K562 (cell line): Measurements from ENCODE around the gene GJC2. TPM values are rescaled to one million over a fixed set of nuclear protein-coding genes. Genes with fewer than 3 reads are reported as not detected.

Experiments
- ARID3B ChIP-seq: fragments of 250-450 bp; sonication (Bioruptor Pico); IDR thresholded peaks from 2 replicates; pipeline ENCODE4 v1.4.0; 2020; ENCODE audit warnings: borderline replicate concordance
- BCL6 ChIP-seq: fragments of 250-450 bp; sonication (Bioruptor Pico); IDR thresholded peaks from 2 replicates; pipeline ENCODE4 v1.4.0; 2020
- CCNT2 ChIP-seq: IDR thresholded peaks from 2 replicates; pipeline ENCODE4 v1.6.1; 2011; ENCODE audit warnings: borderline replicate concordance, low read depth, mild to moderate bottlenecking, moderate library complexity, mixed read lengths, low read length; ENCODE audit not compliant: insufficient read length; ENCODE audit errors: extremely low read depth
- CEBPB ChIP-seq: fragments of 450-650 bp; IDR thresholded peaks from 2 replicates; pipeline ENCODE4 v1.6.1; 2016; ENCODE audit warnings: missing genetic modification characterization, missing compliant biosample characterization
- ESRRA ChIP-seq: fragments of 450-650 bp; IDR thresholded peaks from 2 replicates; pipeline ENCODE4 v1.6.1; 2014; ENCODE audit warnings: low read depth, mild to moderate bottlenecking, moderate library complexity, borderline replicate concordance
- EZH2 ChIP-seq: IDR thresholded peaks from 2 replicates; pipeline ENCODE4 v1.6.1; 2012; ENCODE audit warnings: low read depth, mild to moderate bottlenecking, inconsistent platforms, low read length, borderline replicate concordance
- MCM7 ChIP-seq, 2 experiments: fragments of 450-650 bp; IDR thresholded peaks; 2 replicates each; pipeline ENCODE4 v1.6.1; 2016 to 2018
- NCOA2 ChIP-seq, 2 experiments: fragments of 450-650 bp; IDR thresholded peaks; 2 replicates each; pipeline ENCODE4 v1.6.1; 2018; ENCODE audit warnings: mild to moderate bottlenecking in 2 of 2, moderate library complexity in 1 of 2; ENCODE audit not compliant: partially characterized antibody in 2 of 2
- PKNOX1 ChIP-seq: fragments of 450-650 bp; IDR thresholded peaks from 2 replicates; pipeline ENCODE4 v1.6.1; 2016
- POLR2H ChIP-seq: IDR thresholded peaks from 2 replicates; pipeline ENCODE4 v1.6.1; 2016; ENCODE audit warnings: missing genetic modification characterization, low read depth, mild to moderate bottlenecking, control low read depth, missing compliant biosample characterization, moderate library complexity
- RBM15 ChIP-seq: fragments of 200-400 bp; formaldehyde crosslinking; IDR thresholded peaks from 2 replicates; pipeline ENCODE4 v1.6.1; 2018; ENCODE audit warnings: mild to moderate bottlenecking, low read length, moderate library complexity; ENCODE audit not compliant: insufficient read depth
- SP1 ChIP-seq: sonication (generic); formaldehyde crosslinking; IDR thresholded peaks from 2 replicates; pipeline ENCODE4 v1.8.1; 2022; ENCODE audit warnings: mild to moderate bottlenecking, missing genetic modification reagents
- SUPT5H ChIP-seq: fragments of 450-650 bp; IDR thresholded peaks from 2 replicates; pipeline ENCODE4 v1.6.1; 2016
- TRIM24 ChIP-seq, 2 experiments: fragments of 450-650 bp; IDR thresholded peaks; 2 replicates each; pipeline ENCODE4 v1.6.1; 2016
- ZNF121 ChIP-seq: sonication (generic); formaldehyde crosslinking; conservative IDR thresholded peaks from 2 replicates; pipeline ENCODE4 v1.8.0; 2022; ENCODE audit warnings: missing genetic modification reagents
- ZNF184 ChIP-seq: sonication (generic); formaldehyde crosslinking; IDR thresholded peaks from 2 replicates; pipeline ENCODE4 v1.5.0; 2020; ENCODE audit warnings: missing genetic modification reagents
- ZNF316 ChIP-seq: fragments of 450-650 bp; IDR thresholded peaks from 2 replicates; pipeline ENCODE4 v1.6.1; 2016
- ZNF324 ChIP-seq: fragments of 250-450 bp; sonication (Bioruptor Pico); IDR thresholded peaks from 2 replicates; pipeline ENCODE4 v1.4.0; 2020; ENCODE audit warnings: mild to moderate bottlenecking
- ZNF444 ChIP-seq: fragments of 250-450 bp; sonication (Bioruptor Pico); IDR thresholded peaks from 2 replicates; pipeline ENCODE4 v1.4.0; 2020; ENCODE audit warnings: mild to moderate bottlenecking, moderate library complexity
- ZNF589 ChIP-seq: fragments of 200-800 bp; sonication (Bioruptor generic); IDR thresholded peaks from 2 replicates; pipeline ENCODE4 v1.6.1; 2016; ENCODE audit warnings: low read depth, missing genetic modification characterization, missing compliant biosample characterization
- ZNF592 ChIP-seq: fragments of 450-650 bp; IDR thresholded peaks from 2 replicates; pipeline ENCODE4 v1.6.1; 2017; ENCODE audit warnings: antibody characterized with exemption, mild to moderate bottlenecking
- ZNF740 ChIP-seq, 3 experiments: fragments of 200-800 bp in 1 of 3; sonication (Bioruptor generic) in 1 of 3; sonication (generic) in 1 of 3; formaldehyde crosslinking in 1 of 3; IDR thresholded peaks; 2 replicates each; pipeline versions ENCODE4 v1.6.1 to v1.8.0; 2016 to 2022; ENCODE audit warnings: mild to moderate bottlenecking in 2 of 3, missing compliant biosample characterization in 2 of 3, missing genetic modification characterization in 2 of 3, missing genetic modification reagents in 1 of 3
- polyA plus RNA-seq, 8 experiments: library from polyadenylated mRNA; depleted of rRNA in 4 of 8; stranded (reverse) in 5 of 8; unstranded in 3 of 8; fragments of >200 nt; fragmentation: Nextera tagmentation in 2 of 8; fragmentation: Illumina TruSeq in 1 of 8; extraction: Ambion mirVana in 2 of 8; extraction: Trizol in 1 of 8; gene quantifications; 2 replicates each; pipeline versions ENCODE4 v1.2.1 to v1.2.3, GENCODE V29; 2011 to 2014; ENCODE audit warnings: inconsistent platforms in 1 of 8, missing spikeins in 1 of 8
- total RNA-seq, 7 experiments: library from RNA; depleted of rRNA in 6 of 7; stranded (reverse); fragments of >200 nt in 6 of 7; fragmentation: Illumina TruSeq in 2 of 7; extraction: Trizol in 2 of 7; gene quantifications; 2 replicates each; pipeline versions ENCODE4 v1.2.1 to v1.2.3, GENCODE V29; 2011 to 2021; ENCODE audit warnings: low replicate concordance in 1 of 7

The GJC2 gene
- total and polyA plus RNA-seq, 9 of the 15 experiments (the other 6 are each of a cell fraction or from before 2014, with no cell fraction given): 0.03 to 0.62 (median 0.11) TPM; not detected in 2

- TF ChIP-seq PKNOX1 (no peak), ZNF589 (CRISPR knock-in tag) (no peak), CEBPB (tag) (no peak), BCL6 (CRISPR knock-in tag) (no peak), ZNF740 (CRISPR knock-in tag; IDR thresholded peaks at IDR 0.05) (no peak), ZNF740 (tag; IDR thresholded peaks at IDR 0.05) (no peak), CCNT2 (no peak), ZNF592 (no peak; the same call in 1 of the 2 replicates), EZH2 (no peak), ZNF444 (no peak), RBM15 (no peak), ZNF121 (CRISPR knock-in tag) (no peak), ESRRA (no peak), ZNF184 (CRISPR knock-in tag) (no peak), ZNF324 (CRISPR knock-in tag) (0 out of 2 replicates have a peak, but pooled peaks have one; percentile 14), MCM7 (IDR thresholded peaks at IDR 0.05) (no peak), POLR2H (peak; percentile 84), SP1 (CRISPR knock-in tag) (no peak), ARID3B (CRISPR knock-in tag) (no peak), ZNF316 (peak; percentile 16; the same call in 1 of the 2 replicates), NCOA2 (IDR thresholded peaks at IDR 0.05; ENCODE audit: partially characterized antibody in 2 of 2) (no peak), TRIM24 (IDR thresholded peaks at IDR 0.05) (0 out of 4 replicates have a peak, but pooled peaks of 1 of the 2 experiments have one; percentile 10), SUPT5H (peak; percentile 77)
These were observed 10.3 kb upstream of the GJC2 start (continued) for GRCh38 chr1:228139406-228139930.
